ENCODE measurements around the gene GAN.
"Not testable (repeated sequence)": the region's sequence is repeated elsewhere in the genome, so short reads cannot be mapped to it uniquely, and the experiment has no call there.

GAN gene

DNA sequence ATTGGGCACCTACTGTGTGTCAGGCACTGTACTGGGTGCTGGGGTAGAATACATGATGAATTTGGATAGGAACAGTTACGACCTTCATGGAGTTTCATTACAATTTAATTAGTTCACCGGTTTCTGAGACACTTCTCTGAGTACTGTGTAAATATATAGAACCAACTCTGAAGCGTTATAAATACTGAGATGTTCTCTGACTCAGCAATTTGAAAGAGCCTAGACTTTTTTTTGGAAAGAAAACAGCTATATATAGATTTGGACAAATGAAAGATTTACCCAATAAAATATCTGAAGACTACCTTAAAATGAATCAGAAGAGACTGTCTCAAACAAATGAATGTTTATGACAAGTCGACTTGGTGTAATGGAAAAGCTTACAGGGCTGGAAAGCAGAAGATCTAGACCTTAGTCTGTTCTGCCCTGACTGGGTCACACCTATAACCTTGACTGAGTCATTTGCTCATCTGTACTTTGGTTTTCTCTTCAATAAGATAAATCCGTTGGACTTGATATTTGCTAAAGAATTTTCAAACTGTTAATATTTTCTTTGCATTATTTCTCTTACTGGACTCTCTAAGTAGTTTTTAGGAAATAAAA lies 4.6 kb upstream of the GAN start:
- DNase-seq (ENCODE audit: low read depth, low spot score) = no peak

GRCh38 chr16:81311762-81312161 lies 3.0 kb upstream of the GAN start:
- no peak for DNase-seq (ENCODE audit: low read depth, low spot score)

GRCh38 chr16:81313701-81314602 lies 810 bp upstream of the GAN start:
- no peak for DNase-seq (ENCODE audit: low read depth, low spot score)

GRCh38 chr16:81315271-81316175 lies 761 bp downstream of the GAN start:
- DNase-seq (ENCODE audit: low read depth, low spot score) = peak; percentile 19

DNA sequence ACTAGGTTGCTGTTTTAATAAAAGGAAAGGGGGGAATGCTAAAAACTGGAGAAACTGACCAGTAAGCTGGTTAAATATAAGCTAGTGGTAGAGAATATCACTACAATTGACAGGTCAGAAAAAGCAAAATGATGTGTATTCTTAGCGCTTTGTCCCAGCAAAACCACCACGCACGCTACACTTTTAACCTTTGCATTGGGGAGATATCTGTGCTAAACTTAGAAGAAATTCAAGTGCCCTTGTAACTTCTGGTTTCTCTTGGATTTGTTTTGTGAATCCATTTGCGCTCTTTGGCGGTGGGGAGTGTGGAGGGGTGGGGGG lies 1.4 kb downstream of the GAN start:
- no peak for DNase-seq (ENCODE audit: low read depth, low spot score)

- DNase-seq (ENCODE audit: low read depth, low spot score) = no peak
Measured at GRCh38 chr16:81318711-81319110, 3.9 kb downstream of the GAN start.

- DNase-seq (ENCODE audit: low read depth, low spot score) = no peak
Measured at GRCh38 chr16:81319221-81319912, 4.6 kb downstream of the GAN start.

- DNase-seq (ENCODE audit: low read depth, low spot score) = no peak
Measured at GRCh38 chr16:81321039-81321438, 6.3 kb downstream of the GAN start.

- no peak for DNase-seq (ENCODE audit: low read depth, low spot score)
Measured at GRCh38 chr16:81321536-81321935, 6.8 kb downstream of the GAN start.

DNA sequence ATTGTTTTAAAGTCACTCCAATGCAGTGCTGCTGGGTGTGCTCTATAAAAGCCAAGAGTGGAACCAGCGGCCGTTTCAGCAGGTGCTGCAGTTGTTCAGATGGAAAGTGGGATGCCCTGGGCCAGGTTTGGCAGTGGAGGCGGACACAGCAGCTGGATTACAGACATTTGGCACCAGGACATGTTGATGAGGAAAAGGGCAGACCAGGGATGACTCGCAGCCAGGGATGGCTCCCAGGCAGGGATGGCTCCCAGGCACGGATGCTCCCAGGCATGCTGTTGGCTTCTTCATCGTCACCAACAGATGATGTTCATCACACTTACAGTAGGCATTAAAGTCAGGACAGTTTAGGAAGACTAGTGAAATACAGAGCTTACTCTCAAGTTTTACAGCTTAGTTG lies 10.0 kb downstream of the GAN start:
- DNase-seq (ENCODE audit: low read depth, low spot score) = no peak

GRCh38 chr16:81327011-81327410 lies 12.2 kb downstream of the GAN start:
- DNase-seq (ENCODE audit: low read depth, low spot score) = no peak

GRCh38 chr16:81327447-81328196 lies 12.9 kb downstream of the GAN start:
- no peak for DNase-seq (ENCODE audit: low read depth, low spot score)

GRCh38 chr16:81329947-81330346 lies 15.2 kb downstream of the GAN start:
- no peak for DNase-seq (ENCODE audit: low read depth, low spot score)

- DNase-seq (ENCODE audit: low read depth, low spot score) = no peak
Measured at GRCh38 chr16:81333356-81333755, 18.6 kb downstream of the GAN start.

DNA sequence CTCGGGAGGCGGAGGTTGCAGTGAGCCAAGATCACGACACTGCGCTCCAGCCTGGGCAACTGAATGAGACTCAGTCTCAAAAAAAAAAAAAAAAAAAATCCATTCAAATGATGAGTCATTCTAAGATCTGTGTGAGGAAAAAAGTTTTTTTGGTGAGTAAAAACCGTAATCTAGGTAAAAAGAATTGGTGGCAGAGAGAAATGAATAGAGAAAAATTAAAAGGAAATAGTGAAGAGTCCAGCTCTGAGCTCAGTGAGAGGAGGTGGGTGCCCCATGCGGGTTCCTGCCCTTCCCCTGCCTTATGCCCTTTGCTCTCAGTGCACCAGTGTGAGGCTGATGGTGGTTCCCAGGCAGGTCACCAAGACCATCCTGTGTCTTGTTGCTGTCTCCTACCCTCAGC lies 20.9 kb downstream of the GAN start:
- no peak for DNase-seq (ENCODE audit: low read depth, low spot score)

GRCh38 chr16:81337097-81337496 lies 22.3 kb downstream of the GAN start:
- DNase-seq (ENCODE audit: low read depth, low spot score) = no peak

- not testable (repeated sequence) for DNase-seq (ENCODE audit: low read depth, low spot score)
Measured at GRCh38 chr16:81345172-81345571, 30.4 kb downstream of the GAN start.

DNA sequence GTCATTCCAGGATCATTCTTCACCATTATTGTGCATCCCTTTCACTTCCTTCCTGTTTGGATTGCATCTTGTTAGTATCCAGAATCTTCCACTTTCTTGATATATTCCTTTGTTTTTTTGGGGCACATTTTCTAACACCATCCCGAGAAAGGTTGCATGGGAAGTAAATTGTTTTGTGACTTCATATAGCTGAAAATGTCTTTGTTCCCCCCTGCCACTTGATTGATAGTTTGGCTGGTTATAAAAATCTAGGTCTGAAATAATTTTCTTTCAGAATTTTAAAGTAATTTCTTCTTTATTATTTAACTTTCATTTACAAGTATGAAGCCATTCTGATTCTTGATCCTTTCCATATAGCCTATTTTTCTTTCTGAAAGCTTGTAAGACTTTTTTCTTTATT lies 32.7 kb downstream of the GAN start:
- DNase-seq (ENCODE audit: low read depth, low spot score) = no peak

GRCh38 chr16:81349608-81350305 lies 35.0 kb downstream of the GAN start:
- no peak for DNase-seq (ENCODE audit: low read depth, low spot score)

DNA sequence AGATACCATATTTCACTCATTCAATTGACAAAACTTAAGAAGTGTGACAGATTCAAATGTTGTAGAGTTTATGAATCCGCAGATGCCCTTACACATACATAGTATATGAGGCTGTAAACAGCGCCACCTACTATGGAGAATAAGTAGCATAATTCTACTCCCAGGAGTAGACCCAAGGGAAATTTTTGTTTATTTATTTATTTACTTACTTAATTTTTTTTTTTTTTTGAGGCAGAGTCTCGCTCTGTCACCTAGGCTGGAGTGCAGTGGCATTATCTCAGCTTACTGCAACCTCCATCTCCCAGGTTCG lies 35.5 kb downstream of the GAN start:
- no peak for DNase-seq (ENCODE audit: low read depth, low spot score)

DNA sequence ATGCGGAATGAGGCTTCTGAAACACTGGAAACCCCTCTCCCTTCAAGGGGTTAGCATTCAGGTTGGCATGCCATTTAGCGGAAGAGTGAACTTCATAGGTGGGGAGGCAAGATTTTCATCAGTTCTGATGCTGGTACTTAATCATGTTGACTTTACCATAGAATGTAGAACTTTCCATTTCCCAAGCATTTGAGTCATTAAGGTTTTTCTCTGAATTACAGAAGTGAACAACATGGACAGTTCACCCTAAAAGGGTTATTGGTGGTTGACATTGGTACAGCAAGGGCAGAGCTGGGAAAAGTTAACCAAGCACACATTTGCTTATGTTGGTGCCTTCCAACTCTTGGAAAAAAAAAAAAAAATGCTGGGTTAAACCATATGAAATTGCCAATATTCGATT lies 39.1 kb downstream of the GAN start:
- no peak for DNase-seq (ENCODE audit: low read depth, low spot score)

All from activated CD4-positive, CD25-positive, alpha-beta regulatory T cell treated with anti-CD3 and anti-CD28 coated beads, Interleukin-2, amount 50 U/mL, for 16 hours (primary cell).